Left kidney (tissue), 8 donors: ENCODE measurements around the gene ZC3HAV1. TPM values are rescaled to one million over a fixed set of nuclear protein-coding genes. Genes with fewer than 3 reads are reported as not detected.
"Not testable (repeated sequence)": the region's sequence is repeated elsewhere in the genome, so short reads cannot be mapped to it uniquely, and the experiment has no call there.

ENCODE experiments used
- DNase-seq: peaks from one replicate; pipeline ENCODE4 v3.0.0-alpha.2; 2013
- long read RNA-seq, 8 donors: transcript quantifications; one replicate each; lab custom pipeline, GENCODE V29; 2026
- polyA plus RNA-seq: library from polyadenylated mRNA; unstranded; fragments of 120-200 nt; gene quantifications from one replicate; pipeline ENCODE4 v1.2.1, GENCODE V29; 2013; ENCODE audit not compliant: insufficient read length

Gene ZC3HAV1
- polyA plus RNA-seq: 19.2 TPM
- long read RNA-seq, donor 1, full-length matches to known transcripts: 2 of 7 reads
- long read RNA-seq, donor 1, partial matches to known transcripts: 5 of 7 reads
- long read RNA-seq, donor 1, other reads (novel, unspliced or antisense): 0 of 7 reads
- long read RNA-seq, donor 2, full-length matches to known transcripts: 2 of 7 reads
- long read RNA-seq, donor 2, partial matches to known transcripts: 5 of 7 reads
- long read RNA-seq, donor 2, other reads (novel, unspliced or antisense): 0 of 7 reads
- long read RNA-seq, donor 3, full-length matches to known transcripts: 3 of 3 reads
- long read RNA-seq, donor 3, partial matches to known transcripts: 0 of 3 reads
- long read RNA-seq, donor 3, other reads (novel, unspliced or antisense): 0 of 3 reads
- long read RNA-seq, donor 4: 0 reads
- long read RNA-seq, donor 5, full-length matches to known transcripts: 2 of 2 reads
- long read RNA-seq, donor 5, partial matches to known transcripts: 0 of 2 reads
- long read RNA-seq, donor 5, other reads (novel, unspliced or antisense): 0 of 2 reads
- long read RNA-seq, donor 6, full-length matches to known transcripts: 3 of 3 reads
- long read RNA-seq, donor 6, partial matches to known transcripts: 0 of 3 reads
- long read RNA-seq, donor 6, other reads (novel, unspliced or antisense): 0 of 3 reads
- long read RNA-seq, donor 7, full-length matches to known transcripts: 1 of 1 reads
- long read RNA-seq, donor 7, partial matches to known transcripts: 0 of 1 reads
- long read RNA-seq, donor 7, other reads (novel, unspliced or antisense): 0 of 1 reads
- long read RNA-seq, donor 8: 0 reads

DNA sequence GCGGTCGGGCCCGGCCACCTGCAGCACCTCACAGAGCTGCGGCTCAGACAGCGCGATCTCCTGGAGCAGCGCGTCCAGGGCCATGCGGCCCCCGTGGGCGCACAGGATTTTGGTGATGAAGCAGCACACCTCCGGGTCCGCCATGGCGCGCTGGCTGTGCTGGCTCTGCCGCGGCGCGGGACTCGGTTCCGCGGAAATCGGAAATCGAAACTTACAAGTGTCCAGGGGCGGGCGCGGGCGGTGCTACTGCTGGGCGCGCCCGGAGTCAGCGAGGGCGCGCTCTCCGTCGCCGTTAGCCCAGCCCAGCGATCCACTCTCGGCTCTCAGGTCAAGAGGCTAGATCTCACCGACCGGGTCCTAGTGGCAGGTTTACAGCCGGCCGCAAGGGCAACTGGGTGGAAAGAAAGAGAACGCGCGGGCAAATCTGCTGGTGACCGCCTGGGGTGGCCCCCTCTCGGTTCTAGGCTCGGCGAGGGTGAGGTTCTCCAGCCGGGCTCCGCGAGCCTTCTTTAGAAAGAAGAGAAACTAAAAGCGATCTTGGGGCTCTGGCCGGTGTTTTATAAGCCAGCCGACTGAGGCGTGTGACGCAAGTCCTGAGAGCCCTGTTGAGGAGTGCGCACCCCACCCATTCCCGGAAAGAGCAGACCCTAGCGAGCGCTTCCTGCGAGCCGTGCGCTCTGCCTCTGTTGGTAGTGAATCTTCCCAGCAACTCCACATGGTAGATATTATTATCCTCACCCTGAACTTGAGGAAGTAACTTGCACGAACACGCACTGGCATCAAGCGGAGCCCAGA, at the start of gene ZC3HAV1:
Gene ZC3HAV1, minus strand, starts transcription at position 533 of the 795 bp plus-strand sequence. Its CDS starts 389 bp downstream, at position 144.
- DNase-seq: peak; percentile 58

GRCh38 chr7:139153832-139154231, 44.3 kb upstream of the ZC3HAV1 start:
- DNase-seq: no peak

DNA sequence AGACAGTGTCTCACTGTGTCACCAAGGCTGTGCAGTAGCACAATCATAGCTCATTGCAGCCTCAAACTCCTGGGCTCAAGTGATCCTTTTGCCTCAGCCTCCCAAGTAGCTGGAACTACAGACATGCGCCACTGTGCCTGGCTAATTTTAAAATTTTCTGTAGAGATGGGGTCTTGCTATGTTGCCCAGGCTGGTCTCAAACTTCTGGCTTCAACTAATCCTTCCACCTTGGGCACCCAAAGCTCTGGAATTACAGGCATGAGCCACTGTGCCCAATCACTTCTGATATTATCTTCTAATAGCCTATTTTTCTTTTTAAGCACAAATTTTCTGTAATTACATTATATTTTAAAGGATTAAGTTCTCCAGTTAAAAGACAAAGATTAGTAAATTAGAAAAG, 42.6 kb upstream of the ZC3HAV1 start:
- DNase-seq: no peak

- DNase-seq: no peak
Measured at GRCh38 chr7:139139150-139139549, 29.6 kb upstream of the ZC3HAV1 start.

- peak; percentile 92 for DNase-seq
Measured at GRCh38 chr7:139133335-139134139, 24.0 kb upstream of the ZC3HAV1 start.

DNA sequence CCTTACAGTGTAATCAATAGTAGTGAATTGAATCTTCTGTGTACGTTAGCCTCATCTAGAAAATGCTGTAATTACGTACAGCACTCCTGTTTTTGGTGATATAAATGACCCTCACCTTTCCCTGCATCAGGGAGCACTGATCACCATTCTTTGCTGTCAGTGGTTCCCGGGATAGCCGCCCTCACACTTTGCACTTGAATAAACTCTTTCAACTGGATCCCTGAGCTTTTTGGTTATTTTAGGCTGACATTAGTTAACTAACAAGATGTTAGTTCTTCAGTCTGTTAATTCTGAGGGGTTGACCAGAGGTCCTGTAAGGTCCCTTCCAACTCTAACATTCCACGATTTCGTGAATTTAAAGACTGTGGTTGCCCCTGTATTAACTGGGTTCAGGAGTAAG, 23.4 kb upstream of the ZC3HAV1 start:
- no peak for DNase-seq

GRCh38 chr7:139131601-139132041, 22.1 kb upstream of the ZC3HAV1 start:
- no peak for DNase-seq

- not testable (repeated sequence) for DNase-seq
Measured at GRCh38 chr7:139129814-139130213, 20.3 kb upstream of the ZC3HAV1 start.

- DNase-seq: no peak
Measured at GRCh38 chr7:139127648-139128047, 18.1 kb upstream of the ZC3HAV1 start.

DNA sequence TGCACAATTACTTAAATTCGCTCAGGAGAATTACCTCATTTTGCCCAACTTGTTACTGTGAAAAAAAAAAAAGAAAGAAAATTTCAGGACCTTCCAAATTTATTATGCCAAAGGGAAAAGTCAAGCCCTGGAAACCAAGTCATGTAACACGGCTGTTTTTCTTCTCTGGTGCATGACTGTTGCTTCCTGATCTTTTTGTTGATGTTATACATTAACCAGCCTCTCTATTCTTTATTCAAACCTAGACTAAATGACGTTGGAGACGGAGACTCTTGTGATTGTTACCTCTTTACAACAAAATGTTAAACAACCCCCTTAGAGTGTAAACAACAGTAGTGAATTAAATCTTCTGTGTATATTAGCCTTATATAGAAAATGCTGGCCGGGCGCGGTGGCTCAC, 16.1 kb upstream of the ZC3HAV1 start:
- DNase-seq: no peak

DNA sequence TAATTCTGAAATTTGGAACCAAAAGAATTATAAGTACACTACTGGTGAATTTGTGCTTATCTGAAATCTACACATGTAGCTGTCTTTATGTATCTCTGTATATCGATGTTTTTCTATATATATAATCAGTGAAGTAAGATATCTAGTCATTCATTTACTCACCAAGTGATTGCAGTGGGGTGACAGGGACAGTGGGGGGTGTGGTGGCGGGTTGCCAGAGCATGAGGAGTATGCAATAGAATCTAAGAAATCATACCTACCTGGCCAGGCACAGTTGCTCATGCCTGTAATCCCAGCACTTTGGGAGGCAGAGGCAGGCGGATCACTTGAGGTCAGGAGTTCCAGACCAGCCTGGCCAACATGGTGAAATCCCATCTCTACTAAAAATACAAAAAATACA, 15.5 kb upstream of the ZC3HAV1 start:
- DNase-seq: not testable (repeated sequence)

GRCh38 chr7:139124084-139124914, 14.8 kb upstream of the ZC3HAV1 start:
- DNase-seq: no peak

DNA sequence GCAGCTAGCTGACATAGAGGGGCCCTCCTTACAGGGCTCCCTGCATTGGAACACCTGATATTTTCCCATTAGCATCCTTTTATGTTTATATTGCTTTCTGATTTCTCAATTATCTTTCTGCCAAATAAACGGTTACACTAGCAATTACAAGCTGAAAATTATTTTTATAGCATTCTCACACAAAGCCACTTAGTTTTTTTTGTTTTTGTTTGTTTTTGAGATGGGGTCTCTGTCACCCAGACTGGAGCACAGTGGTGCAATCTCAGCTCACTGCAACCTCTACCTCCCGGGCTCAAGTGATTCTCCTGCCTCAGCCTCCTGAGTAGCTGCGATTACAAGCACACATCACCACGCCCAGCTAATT, 9.9 kb upstream of the ZC3HAV1 start:
- no peak for DNase-seq

- no peak for DNase-seq
Measured at GRCh38 chr7:139118805-139119485, 9.4 kb upstream of the ZC3HAV1 start.

DNA sequence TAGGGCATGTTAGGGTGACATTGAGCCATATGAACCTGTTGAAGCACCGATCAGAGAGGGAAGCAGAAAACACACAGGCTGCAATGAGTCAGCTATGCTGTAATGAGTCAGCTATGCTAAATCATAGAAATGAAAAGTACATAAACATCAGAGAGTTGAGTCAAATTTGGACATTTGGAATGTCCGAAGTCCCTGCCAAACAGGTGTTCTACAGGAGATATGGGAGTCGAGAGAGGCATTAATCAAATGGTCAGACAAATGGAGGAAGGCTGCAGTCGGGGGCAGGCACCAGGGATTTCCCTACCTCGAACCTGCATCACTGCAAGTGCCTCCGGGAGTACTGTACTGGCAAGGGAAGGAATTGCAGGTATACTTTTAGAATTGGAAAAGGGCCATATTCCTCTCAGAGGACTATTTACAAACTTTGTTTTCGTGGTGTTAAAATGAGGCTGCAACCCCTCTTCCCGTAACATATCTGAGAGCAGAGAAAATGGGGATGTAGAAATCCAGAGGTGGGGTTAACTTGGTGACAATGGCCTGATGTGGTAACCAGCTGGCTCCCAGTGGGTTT, 8.8 kb upstream of the ZC3HAV1 start:
- no peak for DNase-seq

DNA sequence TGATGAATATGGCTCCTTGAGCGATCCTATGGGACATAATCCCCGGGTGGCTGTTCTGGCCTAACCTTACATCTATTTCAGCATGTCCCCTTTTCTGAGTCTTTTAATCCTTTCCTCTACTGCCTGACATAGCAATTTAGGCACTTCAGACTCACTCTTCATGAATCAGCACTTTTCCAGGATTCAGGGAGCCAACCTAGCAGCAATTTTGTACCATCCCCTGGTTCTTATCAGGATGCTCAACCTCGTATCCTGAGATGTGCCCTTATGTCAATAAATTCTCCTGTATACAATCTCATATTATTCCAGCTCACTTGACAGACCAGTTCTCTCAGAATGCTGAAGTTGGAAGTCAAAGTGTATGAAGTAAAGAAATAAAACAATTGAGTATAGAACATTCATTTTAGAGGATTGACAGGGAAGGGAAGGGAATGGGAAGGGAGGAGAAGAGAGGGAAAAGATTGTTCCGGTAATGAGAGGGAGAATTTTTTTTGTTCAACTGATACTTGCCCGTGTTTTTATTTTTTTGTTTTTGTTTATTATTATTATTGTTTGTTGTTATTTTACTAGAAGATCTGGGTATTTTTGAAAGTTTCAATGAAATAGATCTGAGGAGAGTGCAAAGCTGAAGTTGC, 8.2 kb upstream of the ZC3HAV1 start:
- no peak for DNase-seq

GRCh38 chr7:139116999-139117398, 7.5 kb upstream of the ZC3HAV1 start:
- DNase-seq: no peak

GRCh38 chr7:139115104-139115503, 5.6 kb upstream of the ZC3HAV1 start:
- DNase-seq: no peak

DNA sequence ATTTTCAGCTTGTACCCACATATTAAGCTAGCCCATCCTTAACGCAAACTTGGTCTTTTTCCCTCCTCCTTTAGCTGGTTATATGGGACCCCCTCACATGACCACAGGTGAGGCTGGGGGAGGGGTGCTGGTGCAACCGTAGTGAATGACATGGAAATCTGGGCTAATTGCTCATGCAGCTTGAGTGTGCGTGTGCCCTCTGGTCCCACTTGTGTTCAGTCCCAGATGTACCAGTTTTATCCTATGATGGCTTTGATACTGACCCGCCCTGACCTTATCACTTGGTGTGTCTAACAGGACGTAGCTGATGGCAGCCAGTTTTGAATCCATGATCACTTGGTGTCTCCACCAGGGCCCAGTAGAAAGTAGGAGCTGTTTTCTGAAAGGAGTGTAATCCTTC, 5.1 kb upstream of the ZC3HAV1 start:
- DNase-seq: no peak
